WERI-Rb-1 (cell line): ENCODE measurements around the gene SAMD4B.
A peak's percentile ranks its signal among the peaks of the same experiment; 100 is the strongest.
"Not testable (repeated sequence)": the region's sequence is repeated elsewhere in the genome, so short reads cannot be mapped to it uniquely, and the experiment has no call there.

Source experiments
- DNase-seq: peaks from one replicate; pipeline ENCODE4 v3.0.0-alpha.2; 2020
- H3K27ac ChIP-seq: fragments of 250-450 bp; sonication (Bioruptor Pico); 2 replicates; pipeline ENCODE4 v1.5.1; 2020; ENCODE audit warnings: mild to moderate bottlenecking, moderate library complexity
- H3K27me3 ChIP-seq: fragments of 250-450 bp; sonication (Bioruptor Pico); 2 replicates; pipeline ENCODE4 v1.5.1; 2021; ENCODE audit warnings: mild to moderate bottlenecking, low read depth, moderate library complexity; ENCODE audit not compliant: insufficient read depth, severe bottlenecking
- H3K36me3 ChIP-seq: fragments of 250-450 bp; sonication (Bioruptor Pico); 2 replicates; pipeline ENCODE4 v1.5.1; 2020; ENCODE audit warnings: mild to moderate bottlenecking, moderate library complexity
- H3K4me3 ChIP-seq: 2 replicates; pipeline ENCODE4 v1.5.1; 2011; ENCODE audit warnings: low read depth, mild to moderate bottlenecking, control low read depth, low read length
- H3K9me3 ChIP-seq: fragments of 250-450 bp; sonication (Bioruptor Pico); 2 replicates; pipeline ENCODE4 v1.5.1; 2021; ENCODE audit warnings: mild to moderate bottlenecking, moderate library complexity; ENCODE audit not compliant: severe bottlenecking
- CTCF ChIP-seq: IDR thresholded peaks from 2 replicates; pipeline ENCODE4 v1.5.1; 2011; ENCODE audit warnings: low read depth, mild to moderate bottlenecking, control low read depth, inconsistent platforms, low read length

Gene SAMD4B

GRCh38 chr19:39336483-39336882, 5.7 kb upstream of the SAMD4B start:
- DNase-seq: no peak
- no peak for TF ChIP-seq CTCF
- Histone ChIP-seq H3K4me3 (no peak overlapping the region), H3K9me3 (no peaks in the 10 kb centered on the region), H3K36me3 (no peaks in the 10 kb centered on the region), H3K27me3 (no peaks in the 10 kb centered on the region), H3K27ac (no peak overlapping the region)

- Histone ChIP-seq H3K9me3 (no peaks in the 10 kb centered on the region), H3K27me3 (no peaks in the 10 kb centered on the region), H3K4me3 (no peak overlapping the region), H3K27ac (no peak overlapping the region), H3K36me3 (peaks cover 9% of the 10 kb centered on the region)
- TF ChIP-seq CTCF: no peak
- no peak for DNase-seq
Measured at GRCh38 chr19:39339674-39340073, 2.5 kb upstream of the SAMD4B start.

GRCh38 chr19:39340156-39340555, 2.1 kb upstream of the SAMD4B start:
- not testable (repeated sequence) for H3K27me3 ChIP-seq, DNase-seq, H3K9me3 ChIP-seq, H3K27ac ChIP-seq, H3K4me3 ChIP-seq
- peaks cover 14% of the 10 kb centered on the region for H3K36me3 ChIP-seq

GRCh38 chr19:39341129-39341718, 997 bp upstream of the SAMD4B start:
- no peaks in the 10 kb centered on the region for H3K9me3 ChIP-seq
- TF ChIP-seq CTCF: 0 out of 2 replicates have a peak, but pooled peaks have one; percentile 5
- peak overlapping the region; percentile 74 for H3K27ac ChIP-seq
- H3K4me3 ChIP-seq: peak overlapping the region; percentile 81
- DNase-seq: peak; percentile 46
- H3K36me3 ChIP-seq: peaks cover 25% of the 10 kb centered on the region
- H3K27me3 ChIP-seq: no peaks in the 10 kb centered on the region

- Histone ChIP-seq H3K27ac (peak overlapping the region; percentile 75), H3K4me3 (peak overlapping the region; percentile 70), H3K9me3 (no peaks in the 10 kb centered on the region), H3K36me3 (peaks cover 33% of the 10 kb centered on the region), H3K27me3 (no peaks in the 10 kb centered on the region)
- no peak for TF ChIP-seq CTCF
- DNase-seq: no peak
Measured at GRCh38 chr19:39342647-39343305, 555 bp downstream of the SAMD4B start.

- no peak overlapping the region for H3K4me3 ChIP-seq
- no peak for TF ChIP-seq CTCF
- no peaks in the 10 kb centered on the region for H3K9me3 ChIP-seq
- DNase-seq: no peak
- peaks cover 57% of the 10 kb centered on the region for H3K36me3 ChIP-seq
- H3K27ac ChIP-seq: no peak overlapping the region
- H3K27me3 ChIP-seq: no peaks in the 10 kb centered on the region
Measured at GRCh38 chr19:39345956-39346355, 3.7 kb downstream of the SAMD4B start.
